Medulla oblongata (tissue), 1 donor: Measurements from ENCODE around the gene ABCC2.
"Not testable (repeated sequence)": the region's sequence is repeated elsewhere in the genome, so short reads cannot be mapped to it uniquely, and the experiment has no call there.

Experiments
- DNase-seq: peaks from one replicate; pipeline ENCODE4 v3.0.0-alpha.2; 2015; ENCODE audit errors: extremely low spot score

The ABCC2 gene

DNA sequence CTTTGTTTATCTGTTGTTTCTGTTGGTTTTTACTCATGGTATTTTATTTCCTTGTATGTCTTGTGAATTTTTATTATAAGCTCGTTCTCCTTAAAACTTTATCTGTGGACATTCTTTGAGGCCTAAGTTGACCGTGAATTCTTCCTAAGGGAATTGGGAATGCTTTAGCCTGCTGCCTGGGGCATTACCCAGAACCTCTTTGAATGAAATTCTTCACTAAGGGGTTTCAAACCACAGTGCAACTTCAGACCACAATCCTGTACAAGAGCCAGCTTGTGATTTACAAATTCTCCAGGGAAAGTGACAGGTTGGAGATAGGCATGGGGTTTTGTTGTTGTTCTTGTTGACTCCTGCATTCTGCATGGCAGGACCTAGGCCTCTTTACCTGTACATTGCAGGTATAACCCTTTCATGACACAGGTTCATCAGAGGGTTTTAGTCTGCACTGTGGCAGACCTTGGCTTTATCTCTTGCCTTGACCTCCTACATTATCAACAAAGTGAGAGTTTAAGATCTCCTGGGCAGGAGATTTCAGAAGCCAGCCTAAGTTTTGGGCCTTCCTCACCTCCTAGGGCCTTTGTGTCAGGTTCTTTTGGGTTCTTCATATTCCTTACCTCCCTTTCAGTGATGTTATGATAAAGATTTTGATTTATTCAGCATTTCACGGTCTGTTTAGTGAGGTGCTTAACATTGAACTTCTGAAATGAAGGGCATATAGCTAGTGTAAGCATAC is 70.2 kb downstream of the ABCC2 start:
- DNase-seq, result no peak

DNA sequence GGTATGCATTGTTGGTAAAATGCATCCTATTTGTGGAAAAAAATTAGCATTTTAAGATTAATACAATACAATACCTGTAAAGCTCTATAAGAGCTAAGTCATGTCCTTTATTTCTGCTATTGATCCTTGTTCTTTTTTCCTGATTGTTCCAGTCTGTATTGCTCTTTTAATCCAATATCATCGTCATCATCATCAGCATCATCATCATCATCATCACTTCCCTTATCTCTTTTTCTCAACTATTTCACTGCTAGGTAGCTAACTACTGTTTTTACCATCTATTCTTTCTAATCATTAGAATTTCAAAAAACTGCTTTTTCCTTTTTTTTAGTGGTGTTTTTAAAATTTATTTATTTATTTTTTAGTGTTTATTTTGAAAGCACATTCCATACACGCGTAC is 71.2 kb downstream of the ABCC2 start:
- DNase-seq, result no peak

GRCh38 chr10:99854860-99855259 is 72.4 kb downstream of the ABCC2 start:
- peak; percentile 46 for DNase-seq

GRCh38 chr10:99855479-99856071 is 73.1 kb downstream of the ABCC2 start:
- no peak for DNase-seq

GRCh38 chr10:99858849-99859248 is 76.4 kb downstream of the ABCC2 start:
- no peak for DNase-seq

DNA sequence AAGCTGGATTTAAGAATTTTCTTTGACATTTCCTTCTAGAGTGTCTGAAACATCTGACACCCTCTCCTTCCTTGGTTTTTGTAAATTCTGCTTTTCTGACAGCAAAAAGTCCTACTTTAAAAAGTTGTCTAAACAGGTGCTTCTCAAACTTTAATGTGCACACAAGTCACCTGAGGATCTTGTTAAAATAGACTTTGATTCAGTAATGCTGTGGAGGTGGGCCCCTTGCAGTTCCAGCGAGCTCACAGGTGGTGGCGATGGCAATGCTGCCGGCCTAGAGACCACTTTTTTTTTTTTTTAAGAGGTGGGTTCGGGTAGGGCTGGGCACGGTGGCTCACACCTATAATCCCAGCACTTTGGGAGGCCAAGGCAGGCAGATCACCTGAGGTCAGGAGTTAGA is 77.1 kb downstream of the ABCC2 start:
- DNase-seq, result no peak

- no peak for DNase-seq
Measured at GRCh38 chr10:99860466-99860865, 78.0 kb downstream of the ABCC2 start.

DNA sequence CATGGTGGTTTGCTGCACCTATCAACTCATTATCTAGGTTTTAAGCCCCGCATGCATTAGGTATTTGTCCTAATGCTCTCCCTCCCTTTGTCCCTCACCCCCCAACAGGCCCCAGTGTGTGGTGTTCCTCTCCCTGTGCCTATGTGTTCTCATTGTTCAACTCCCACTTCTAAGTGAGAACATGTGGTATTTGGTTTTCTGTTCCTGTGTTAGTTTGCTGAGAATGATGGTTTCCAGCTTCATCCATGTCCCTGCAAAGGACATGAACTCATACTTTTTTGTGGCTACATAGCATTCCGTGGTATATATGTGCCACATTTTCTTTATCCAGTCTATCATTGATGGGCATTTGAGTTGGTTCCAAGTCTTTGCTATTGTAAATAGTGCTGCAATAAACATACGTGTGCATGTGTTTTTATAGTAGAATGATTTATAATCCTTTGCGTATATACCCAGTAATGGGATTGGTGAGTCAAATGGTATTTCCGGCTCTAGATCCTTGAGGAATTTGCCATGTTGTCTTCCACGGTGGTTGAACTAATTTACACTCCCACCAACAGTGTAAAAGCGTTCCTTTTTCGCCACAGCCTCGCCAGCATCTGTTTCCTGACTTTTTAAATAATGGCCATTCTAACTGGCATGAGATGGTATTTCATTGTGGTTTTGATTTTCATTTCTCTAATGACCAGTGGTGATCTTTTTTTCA is 81.2 kb downstream of the ABCC2 start:
- not testable (repeated sequence) for DNase-seq

GRCh38 chr10:99867250-99867649 is 84.8 kb downstream of the ABCC2 start:
- DNase-seq, result not testable (repeated sequence)

DNA sequence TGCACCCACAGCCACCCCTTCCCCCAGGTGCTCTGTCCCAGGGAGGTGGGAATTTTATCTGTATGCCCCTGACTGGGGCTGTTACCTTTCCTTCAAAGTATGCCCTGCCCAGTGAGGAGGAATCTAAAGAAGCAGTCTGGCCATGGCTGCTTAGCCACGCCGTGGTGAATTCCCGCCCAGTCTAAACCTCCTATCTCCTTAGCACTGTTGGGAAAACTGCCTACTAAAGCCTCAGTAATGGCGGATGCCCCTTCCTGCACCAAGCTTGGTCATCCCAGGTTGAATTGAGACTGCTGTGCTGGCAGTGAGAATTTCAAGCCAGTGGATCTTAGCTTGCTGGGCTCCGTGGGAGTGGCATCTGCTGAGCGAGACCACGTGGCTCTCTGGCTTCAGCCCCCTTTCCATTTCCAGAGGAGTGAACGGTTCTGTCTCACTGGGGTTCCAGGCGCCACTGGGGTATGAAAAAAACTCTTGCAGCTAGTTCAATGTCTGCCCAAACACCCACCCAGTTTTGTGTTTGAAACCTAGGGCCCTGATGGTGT is 87.2 kb downstream of the ABCC2 start:
- no peak for DNase-seq

DNA sequence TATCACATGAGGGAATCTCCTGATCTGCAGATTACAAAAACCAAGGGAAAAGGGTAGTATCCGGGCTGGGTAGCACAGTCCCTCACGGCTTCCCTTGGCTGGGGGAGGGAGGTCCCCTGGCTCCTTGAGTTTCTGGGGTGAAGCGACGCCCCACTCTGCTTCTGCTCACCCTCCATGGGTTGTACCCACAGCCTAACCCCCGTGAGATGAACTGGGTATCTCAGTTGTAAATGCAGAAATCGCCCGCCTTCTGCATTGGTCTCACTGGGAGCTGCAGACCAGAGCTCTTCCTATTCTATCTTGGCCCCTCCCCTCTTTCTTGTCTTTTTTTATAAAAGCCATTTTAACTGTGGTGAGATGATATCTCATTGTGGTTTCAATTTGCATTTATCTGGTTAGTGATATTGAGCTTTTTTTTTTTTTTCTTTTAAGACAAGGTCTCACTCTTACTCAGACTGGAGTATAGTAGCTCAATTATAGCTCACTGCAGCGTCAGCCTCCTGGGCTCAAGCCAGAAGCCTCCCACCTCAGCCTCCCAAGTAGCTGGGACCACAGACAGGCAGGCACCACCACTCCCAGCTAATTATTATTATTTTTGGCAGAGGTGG is 87.8 kb downstream of the ABCC2 start:
- DNase-seq, result no peak

DNA sequence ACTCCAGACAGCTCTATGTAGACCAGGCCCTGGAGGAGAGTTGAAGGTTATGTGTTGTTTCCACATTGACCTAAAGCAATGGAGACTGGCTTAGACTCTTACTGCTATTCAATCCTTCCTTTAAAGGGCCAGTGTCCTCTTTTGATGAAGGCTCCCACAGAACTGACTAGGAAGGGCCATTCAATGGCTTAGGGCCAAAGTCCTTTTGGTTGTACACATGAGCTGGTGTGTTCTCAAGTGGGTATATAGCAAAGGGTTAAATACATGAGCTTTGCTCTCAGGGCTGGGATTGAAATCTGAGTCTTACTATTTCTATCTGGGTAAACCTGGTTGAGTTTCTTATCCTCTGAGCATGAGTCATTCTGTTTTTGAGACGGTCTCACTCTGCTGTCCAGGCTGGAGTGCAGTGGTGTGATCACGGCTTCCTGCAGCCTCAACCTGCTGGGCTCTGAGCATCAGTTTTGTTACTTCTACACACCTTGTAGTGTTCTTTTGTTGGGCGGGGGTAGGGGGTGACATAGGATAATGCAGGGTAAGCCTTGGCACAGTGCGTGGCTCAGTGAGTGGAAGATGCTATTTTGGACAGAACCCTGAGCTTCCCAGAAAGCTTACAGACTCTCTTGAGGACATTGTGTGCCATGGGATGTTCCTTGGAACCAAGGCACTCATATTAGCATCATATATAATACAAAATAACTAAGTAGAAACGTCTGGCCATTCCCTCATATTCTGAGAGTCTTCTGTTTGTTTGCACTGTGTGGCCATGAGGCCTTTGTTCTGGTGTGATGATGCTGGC is 90.1 kb downstream of the ABCC2 start:
- no peak for DNase-seq

- DNase-seq, result no peak
Measured at GRCh38 chr10:99873846-99874245, 91.4 kb downstream of the ABCC2 start.

- DNase-seq, result no peak
Measured at GRCh38 chr10:99874341-99875085, 92.1 kb downstream of the ABCC2 start.

GRCh38 chr10:99875473-99875872 is 93.0 kb downstream of the ABCC2 start:
- no peak for DNase-seq

DNA sequence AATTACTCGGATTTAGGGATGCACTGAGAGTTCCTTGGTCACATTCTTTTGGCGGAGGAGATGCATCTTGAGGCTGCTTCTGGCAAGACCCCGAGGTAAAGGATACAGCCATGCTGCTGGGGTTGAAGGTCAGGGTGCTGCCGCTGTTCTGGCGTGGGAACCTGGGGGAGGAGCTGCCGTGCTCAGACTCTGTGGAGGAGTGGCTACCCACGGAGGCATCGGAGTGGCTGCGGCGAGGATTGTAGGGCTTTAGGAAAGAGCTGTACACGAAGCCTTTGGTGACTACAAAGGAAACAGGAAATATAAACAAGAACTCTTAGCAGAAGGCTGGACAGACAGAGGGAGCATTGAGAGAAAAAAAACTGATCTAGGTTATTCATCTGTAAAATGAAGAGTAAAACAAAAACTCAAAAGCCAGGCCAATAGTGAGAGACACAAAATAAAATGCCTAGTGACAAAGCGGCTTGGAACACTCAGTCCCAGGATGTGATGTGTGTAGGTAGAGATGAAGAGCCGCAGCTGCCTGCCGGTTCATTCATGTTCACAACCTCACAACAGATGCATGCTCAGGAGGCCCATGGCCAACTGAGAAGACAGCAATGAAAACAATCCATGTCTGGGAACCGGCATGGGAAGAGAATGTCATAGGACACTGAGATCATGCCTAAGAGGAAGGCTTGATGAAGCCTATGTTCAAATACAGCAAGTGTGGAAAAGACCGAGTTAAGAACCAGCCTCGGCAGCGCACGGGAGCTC is 97.8 kb downstream of the ABCC2 start:
- DNase-seq, result no peak

GRCh38 chr10:99881371-99881770 is 98.9 kb downstream of the ABCC2 start:
- DNase-seq, result no peak

DNA sequence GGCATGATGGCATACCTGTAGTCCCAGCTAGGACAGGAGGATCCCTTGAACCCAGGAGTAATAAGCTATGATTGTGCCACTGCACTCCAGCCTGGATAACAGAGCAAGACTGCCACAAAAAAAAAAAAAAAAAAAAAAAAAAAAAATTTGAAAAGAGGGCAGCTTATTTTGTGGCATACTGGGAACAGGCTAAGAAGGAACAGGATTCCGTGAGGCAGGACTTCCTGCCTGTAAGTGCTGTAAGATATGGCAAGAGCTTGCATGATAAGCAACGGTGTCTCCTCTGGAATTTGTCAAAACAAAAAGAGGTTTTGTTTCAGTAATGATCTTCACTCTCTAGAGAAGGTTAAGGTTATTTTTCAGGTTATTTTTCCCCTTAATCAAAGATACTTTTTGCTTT is 101.1 kb downstream of the ABCC2 start:
- no peak for DNase-seq

- DNase-seq, result no peak
Measured at GRCh38 chr10:99888622-99889021, 106.2 kb downstream of the ABCC2 start.

- DNase-seq, result no peak
Measured at GRCh38 chr10:99894613-99895012, 112.2 kb downstream of the ABCC2 start.
